K562 (cell line): ENCODE results near the gene SEBOX. TPM values are rescaled to one million over a fixed set of nuclear protein-coding genes. Genes with fewer than 3 reads are reported as not detected.

Source experiments
- ATAC-seq: fragments of 200-7000 bp; cut with Tn5 transposase; 3 replicates; pipeline ENCODE4 v1.9.1; 2020; ENCODE audit warnings: moderate library complexity
- BruUV-seq: library from RNA; stranded (reverse); fragments of 400-500 nt; replicated peaks from 2 replicates; lab custom pipeline; 2021; lab: Mats Ljungman, UMichigan
- CTCF ChIA-PET: fragments of 300-600 bp; formaldehyde crosslinking; extraction: SDS; loops from one replicate; lab custom pipeline; 2021; ENCODE audit warnings: low intra/inter-chr PET ratio; lab: Yijun Ruan, JAX
- POLR2A ChIA-PET: fragments of 300-600, 350-650 bp; sonication (Branson Sonifier 250); formaldehyde crosslinking; extraction: SDS; loops from one replicate; lab custom pipeline; 2021; ENCODE audit warnings: antibody characterized with exemption, inconsistent platforms; lab: Yijun Ruan, JAX
- DNase-seq, 4 experiments: peaks; one replicate each; pipeline versions ENCODE4 v3.0.0 to v3.0.0-alpha.2; 2011 to 2018; ENCODE audit warnings: low spot score in 3 of 4, mixed read lengths in 3 of 4; ENCODE audit errors: extremely low read depth in 1 of 4
- FAIRE-seq: peaks from 2 replicates; lab custom pipeline; 2011; peaks lifted over from hg19 to GRCh38; lab: Jason Lieb, UNC
- H2AFZ ChIP-seq: 2 replicates; pipeline ENCODE4 v1.6.0; 2011; ENCODE audit warnings: low read depth, low read length, control low read depth, inconsistent platforms
- H3K27ac ChIP-seq: fragments of 200-600 bp; 3 replicates; pipeline ENCODE4 v1.8.0; 2011; ENCODE audit warnings: low read depth, mild to moderate bottlenecking, control low read depth, inconsistent platforms, low read length, moderate library complexity, mixed read lengths; ENCODE audit errors: extremely low read depth
- H3K27me3 ChIP-seq, 2 experiments: fragments of 300-600 bp in 1 of 2; 2 replicates in 1 of 2; 3 replicates in 1 of 2; pipeline versions ENCODE4 v1.6.0 to v1.8.0; 2011; ENCODE audit warnings: inconsistent platforms in 2 of 2, low read length in 2 of 2, mild to moderate bottlenecking in 1 of 2, mixed read lengths in 1 of 2, moderate library complexity in 1 of 2; ENCODE audit not compliant: control insufficient read depth in 2 of 2, insufficient read depth in 2 of 2
- H3K36me3 ChIP-seq: fragments of 300-600 bp; 3 replicates; pipeline ENCODE4 v1.8.0; 2011; ENCODE audit warnings: mild to moderate bottlenecking, low read length, inconsistent platforms; ENCODE audit not compliant: control insufficient read depth, insufficient read depth
- H3K4me1 ChIP-seq, 2 experiments: fragments of 200-600 bp in 1 of 2; replicated peaks in 1 of 2; 2 replicates in 1 of 2; 3 replicates in 1 of 2; pipeline versions ENCODE4 v1.5.1 to v1.8.0; 2011; ENCODE audit warnings: inconsistent platforms in 2 of 2, low read length in 2 of 2, mild to moderate bottlenecking in 1 of 2, mixed read lengths in 1 of 2, moderate library complexity in 1 of 2; ENCODE audit not compliant: control insufficient read depth in 2 of 2, insufficient read depth in 2 of 2
- H3K4me2 ChIP-seq: 2 replicates; pipeline ENCODE4 v1.6.1; 2011; ENCODE audit warnings: low read length, control low read depth, inconsistent platforms, mixed read lengths; ENCODE audit not compliant: insufficient read depth
- H3K4me3 ChIP-seq: fragments of 200-600 bp; sonication (generic), shearing (Covaris generic); 2 replicates; pipeline ENCODE4 v1.5.1; 2016; ENCODE audit warnings: control low read depth, inconsistent platforms
- H3K79me2 ChIP-seq: fragments of 200-600 bp; 3 replicates; pipeline ENCODE4 v1.8.0; 2011; ENCODE audit warnings: low read length, inconsistent platforms; ENCODE audit not compliant: control insufficient read depth, insufficient read depth
- H3K9ac ChIP-seq, 2 experiments: 2 replicates each; pipeline versions ENCODE4 v1.6.0 to v1.6.1; 2011; ENCODE audit warnings: low read depth in 2 of 2, low read length in 2 of 2, control low read depth in 1 of 2, inconsistent platforms in 1 of 2, mild to moderate bottlenecking in 1 of 2, mixed read lengths in 1 of 2; ENCODE audit not compliant: insufficient read depth in 1 of 2
- H3K9me1 ChIP-seq: one replicate; pipeline ENCODE4 v1.6.0; 2011; ENCODE audit warnings: inconsistent platforms, mild to moderate bottlenecking, low read length, moderate library complexity; ENCODE audit not compliant: control insufficient read depth, insufficient read depth
- H3K9me3 ChIP-seq: replicated peaks from 2 replicates; pipeline ENCODE4 v1.5.1; 2011; ENCODE audit warnings: low read depth, low read length, inconsistent platforms; ENCODE audit not compliant: control insufficient read depth, insufficient read depth
- H4K20me1 ChIP-seq: replicated peaks from 2 replicates; pipeline ENCODE4 v1.6.1; 2011; ENCODE audit warnings: low read length, inconsistent platforms, mixed read lengths; ENCODE audit not compliant: control insufficient read depth, insufficient read depth
- FOS ChIP-seq: IDR thresholded peaks from 3 replicates; pipeline ENCODE4 v1.6.1; 2011; ENCODE audit not compliant: insufficient read length; ENCODE audit errors: extremely low read depth
- HMG20B ChIP-seq: fragments of 250-450 bp; sonication (Bioruptor Pico); IDR thresholded peaks from 2 replicates; pipeline ENCODE4 v1.5.0; 2021; ENCODE audit warnings: mild to moderate bottlenecking
- JUND ChIP-seq, 2 experiments: IDR thresholded peaks; 2 replicates in 1 of 2; 3 replicates in 1 of 2; pipeline ENCODE4 v1.6.1; 2011; ENCODE audit warnings: borderline replicate concordance in 2 of 2, low read depth in 2 of 2, low read length in 2 of 2, improper control_type of control experiment in 1 of 2, missing biosample characterization in 1 of 2, missing genetic modification characterization in 1 of 2, missing genetic modification reagents in 1 of 2
- KDM5B ChIP-seq: fragments of 200-600 bp; sonication (generic); IDR thresholded peaks from 2 replicates; pipeline ENCODE4 v1.6.1; 2012; ENCODE audit warnings: low read depth, mild to moderate bottlenecking, moderate library complexity, low read length, control low read depth, inconsistent platforms; ENCODE audit not compliant: insufficient replicate concordance
- MTA1 ChIP-seq: fragments of 450-650 bp; IDR thresholded peaks from 2 replicates; pipeline ENCODE4 v1.6.1; 2017; ENCODE audit warnings: borderline replicate concordance
- PYGO2 ChIP-seq: fragments of 450-650 bp; IDR thresholded peaks from 2 replicates; pipeline ENCODE4 v1.6.1; 2016; ENCODE audit warnings: mild to moderate bottlenecking, missing genetic modification characterization, moderate library complexity, missing compliant biosample characterization
- ZBTB17 ChIP-seq: fragments of 450-650 bp; formaldehyde crosslinking; IDR thresholded peaks from 2 replicates; pipeline ENCODE4 v1.4.0; 2020; ENCODE audit warnings: mild to moderate bottlenecking
- ZNF717 ChIP-seq: fragments of 250-450 bp; sonication (Bioruptor Pico); IDR thresholded peaks from 2 replicates; pipeline ENCODE4 v1.5.0; 2021
- WGBS: fragments of 100-300 bp; shearing (Covaris generic); methylation state at CpG from one replicate; pipeline ENCODE4 v1.1.6; 2016; ENCODE audit warnings: low coverage, mixed read lengths; ENCODE audit not compliant: insufficient coverage; ENCODE audit errors: missing lambda C conversion rate; 5-methylcytosine and 5-hydroxymethylcytosine counted together
- in situ Hi-C: fragments of 300-500 bp; cut with MboI; formaldehyde crosslinking; loops from 4 replicates; pipeline ENCODE4 v1.15.0; 2018; ENCODE audit warnings: inconsistent platforms, mixed read lengths
- intact Hi-C: fragments of 100-400 bp; cut with micrococcal nuclease; formaldehyde crosslinking; loops from 2 replicates; pipeline ENCODE4 v1.14.2; 2022
- polyA plus RNA-seq, 8 experiments: library from polyadenylated mRNA; depleted of rRNA in 4 of 8; stranded (reverse) in 5 of 8; unstranded in 3 of 8; fragments of >200 nt; fragmentation: Nextera tagmentation in 2 of 8; fragmentation: Illumina TruSeq in 1 of 8; extraction: Ambion mirVana in 2 of 8; extraction: Trizol in 1 of 8; gene quantifications; 2 replicates each; pipeline versions ENCODE4 v1.2.1 to v1.2.3, GENCODE V29; 2011 to 2014; ENCODE audit warnings: inconsistent platforms in 1 of 8, missing spikeins in 1 of 8
- total RNA-seq, 7 experiments: library from RNA; depleted of rRNA in 6 of 7; stranded (reverse); fragments of >200 nt in 6 of 7; fragmentation: Illumina TruSeq in 2 of 7; extraction: Trizol in 2 of 7; gene quantifications; 2 replicates each; pipeline versions ENCODE4 v1.2.1 to v1.2.3, GENCODE V29; 2011 to 2021; ENCODE audit warnings: low replicate concordance in 1 of 7
- TF ChIP-seq, protein P1 (sequence below): fragments of 250-450 bp; sonication (Bioruptor Pico); IDR thresholded peaks from 2 replicates; pipeline ENCODE4 v1.5.0; 2021; ENCODE audit warnings: mild to moderate bottlenecking, borderline replicate concordance
- TF ChIP-seq, protein P2 (sequence below): fragments of 450-650 bp; IDR thresholded peaks from 2 replicates; pipeline ENCODE4 v1.6.1; 2016; ENCODE audit warnings: low read depth

SEBOX gene
- total and polyA plus RNA-seq, 9 of the 15 experiments (the other 6 are each of a cell fraction or from before 2014, with no cell fraction given), result not detected

DNA sequence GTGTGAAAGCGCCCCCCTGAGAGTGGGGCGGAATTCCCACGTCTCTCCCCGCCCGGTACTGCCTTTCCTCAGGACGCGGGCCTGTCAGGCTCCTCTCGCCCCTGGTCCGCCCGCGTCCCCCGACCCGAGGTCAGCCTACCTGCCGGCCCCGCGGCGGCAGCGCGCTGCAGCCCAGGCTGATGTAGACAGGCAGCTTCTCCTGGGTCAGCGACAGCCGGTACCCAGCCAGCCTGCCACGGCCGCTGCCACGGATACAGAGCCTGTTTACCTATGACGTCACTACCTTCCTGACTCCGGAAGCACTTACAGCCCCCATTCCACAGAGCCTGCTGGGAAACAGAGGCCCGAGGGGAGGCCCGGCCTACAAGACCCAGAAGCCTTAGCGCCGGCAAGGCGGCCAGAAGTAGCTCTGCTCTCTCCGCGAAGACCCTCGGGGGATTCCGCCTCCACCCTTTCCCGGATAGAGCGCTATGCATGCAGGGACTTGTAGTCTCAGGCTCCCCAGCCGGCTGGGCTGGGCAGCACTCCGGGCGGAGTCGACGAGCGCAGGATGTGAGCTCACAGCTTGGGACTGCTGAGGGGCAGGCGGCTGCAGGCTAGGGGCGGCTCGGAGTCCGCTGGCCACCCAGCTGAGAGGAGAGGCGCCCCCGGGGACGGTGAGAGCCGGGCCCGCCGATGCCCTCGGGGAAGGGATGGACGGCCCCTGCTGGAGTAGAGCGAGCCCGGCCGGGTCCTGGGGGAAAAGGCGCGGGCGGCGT, 29.6 kb downstream of the SEBOX start, which contains the start of the genes IFT20 and TNFAIP1:
IFT20 (minus strand) TSS at position 272 of the 758 bp plus-strand sequence. CDS start 3,487 bp downstream, outside the sequence.
TNFAIP1 (plus strand) TSS at position 561 of the 758 bp plus-strand sequence. CDS start 3,761 bp downstream, outside the sequence.
- H3K4me2 ChIP-seq, result peak within 1 kb of the TSS; percentile 98
- CTCF ChIA-PET, result no interaction called here
- H3K36me3 ChIP-seq, result peaks cover 23% of the 10 kb centered on the region; the same call in 2 of the 3 replicates
- H3K27ac ChIP-seq, result peak within 1 kb of the TSS; percentile 65
- peaks cover 14% of the 10 kb centered on the region for H4K20me1 ChIP-seq
- H3K4me3 ChIP-seq, result peak within 1 kb of the TSS; percentile 95
- peak within 1 kb of the TSS; percentile 75 to 92 for H3K9ac ChIP-seq
- H3K4me1 ChIP-seq, result peaks cover 19 to 20% of the 10 kb centered on the region in 2 experiments; a peak in 4 of 5 replicates
- ATAC-seq (peak; percentile 98), FAIRE-seq (peak; percentile 100), DNase-seq (peak; percentile 91 to 99 (median 94))
- no TSS peak for BruUV-seq
- H2AFZ ChIP-seq, result peak within 1 kb of the TSS; percentile 88
- no peaks in the 10 kb centered on the region for H3K27me3 ChIP-seq
- 1% methylated on average over 53 of the region's 62 CpGs for WGBS
- in situ Hi-C loops, result no loop called here
- peaks cover 33% of the 10 kb centered on the region for H3K79me2 ChIP-seq
- intact Hi-C loops, result loop anchor here (2.0 kb wide), 1 partner anchor 17 kb away; the partner anchor contains the start of gene TMEM97
- no peaks in the 10 kb centered on the region for H3K9me1 ChIP-seq
- no peaks in the 10 kb centered on the region for H3K9me3 ChIP-seq
- POLR2A ChIA-PET, result interaction anchor here (0.7 to 6.5 kb wide), 16 partner anchors 8 to 129 kb away, joined by 3 to 62 read pairs (median 5); partner anchors contain the start of genes POLDIP2, SARM1 and TMEM97
- TF ChIP-seq, protein P1, sequence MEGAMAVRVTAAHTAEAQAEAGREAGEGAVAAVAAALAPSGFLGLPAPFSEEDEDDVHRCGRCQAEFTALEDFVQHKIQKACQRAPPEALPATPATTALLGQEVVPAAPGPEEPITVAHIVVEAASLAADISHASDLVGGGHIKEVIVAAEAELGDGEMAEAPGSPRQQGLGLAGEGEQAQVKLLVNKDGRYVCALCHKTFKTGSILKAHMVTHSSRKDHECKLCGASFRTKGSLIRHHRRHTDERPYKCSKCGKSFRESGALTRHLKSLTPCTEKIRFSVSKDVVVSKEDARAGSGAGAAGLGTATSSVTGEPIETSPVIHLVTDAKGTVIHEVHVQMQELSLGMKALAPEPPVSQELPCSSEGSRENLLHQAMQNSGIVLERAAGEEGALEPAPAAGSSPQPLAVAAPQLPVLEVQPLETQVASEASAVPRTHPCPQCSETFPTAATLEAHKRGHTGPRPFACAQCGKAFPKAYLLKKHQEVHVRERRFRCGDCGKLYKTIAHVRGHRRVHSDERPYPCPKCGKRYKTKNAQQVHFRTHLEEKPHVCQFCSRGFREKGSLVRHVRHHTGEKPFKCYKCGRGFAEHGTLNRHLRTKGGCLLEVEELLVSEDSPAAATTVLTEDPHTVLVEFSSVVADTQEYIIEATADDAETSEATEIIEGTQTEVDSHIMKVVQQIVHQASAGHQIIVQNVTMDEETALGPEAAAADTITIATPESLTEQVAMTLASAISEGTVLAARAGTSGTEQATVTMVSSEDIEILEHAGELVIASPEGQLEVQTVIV (CRISPR knock-in tag), result no peak
- TF ChIP-seq ZBTB17 (peak; percentile 86), JUND (IDR thresholded peaks at IDR 0.05; ENCODE audit: borderline replicate concordance, low read depth, low read length) (peak; percentile 100), JUND (tag; IDR thresholded peaks at IDR 0.05; ENCODE audit: borderline replicate concordance, low read depth, low read length) (peak; percentile 99), FOS (no peak), ZNF717 (CRISPR knock-in tag) (no peak), MTA1 (peak; percentile 40; the same call in 1 of the 2 replicates), PYGO2 (tag) (no peak), HMG20B (no peak), KDM5B (peak; percentile 48)
- TF ChIP-seq, protein P2, sequence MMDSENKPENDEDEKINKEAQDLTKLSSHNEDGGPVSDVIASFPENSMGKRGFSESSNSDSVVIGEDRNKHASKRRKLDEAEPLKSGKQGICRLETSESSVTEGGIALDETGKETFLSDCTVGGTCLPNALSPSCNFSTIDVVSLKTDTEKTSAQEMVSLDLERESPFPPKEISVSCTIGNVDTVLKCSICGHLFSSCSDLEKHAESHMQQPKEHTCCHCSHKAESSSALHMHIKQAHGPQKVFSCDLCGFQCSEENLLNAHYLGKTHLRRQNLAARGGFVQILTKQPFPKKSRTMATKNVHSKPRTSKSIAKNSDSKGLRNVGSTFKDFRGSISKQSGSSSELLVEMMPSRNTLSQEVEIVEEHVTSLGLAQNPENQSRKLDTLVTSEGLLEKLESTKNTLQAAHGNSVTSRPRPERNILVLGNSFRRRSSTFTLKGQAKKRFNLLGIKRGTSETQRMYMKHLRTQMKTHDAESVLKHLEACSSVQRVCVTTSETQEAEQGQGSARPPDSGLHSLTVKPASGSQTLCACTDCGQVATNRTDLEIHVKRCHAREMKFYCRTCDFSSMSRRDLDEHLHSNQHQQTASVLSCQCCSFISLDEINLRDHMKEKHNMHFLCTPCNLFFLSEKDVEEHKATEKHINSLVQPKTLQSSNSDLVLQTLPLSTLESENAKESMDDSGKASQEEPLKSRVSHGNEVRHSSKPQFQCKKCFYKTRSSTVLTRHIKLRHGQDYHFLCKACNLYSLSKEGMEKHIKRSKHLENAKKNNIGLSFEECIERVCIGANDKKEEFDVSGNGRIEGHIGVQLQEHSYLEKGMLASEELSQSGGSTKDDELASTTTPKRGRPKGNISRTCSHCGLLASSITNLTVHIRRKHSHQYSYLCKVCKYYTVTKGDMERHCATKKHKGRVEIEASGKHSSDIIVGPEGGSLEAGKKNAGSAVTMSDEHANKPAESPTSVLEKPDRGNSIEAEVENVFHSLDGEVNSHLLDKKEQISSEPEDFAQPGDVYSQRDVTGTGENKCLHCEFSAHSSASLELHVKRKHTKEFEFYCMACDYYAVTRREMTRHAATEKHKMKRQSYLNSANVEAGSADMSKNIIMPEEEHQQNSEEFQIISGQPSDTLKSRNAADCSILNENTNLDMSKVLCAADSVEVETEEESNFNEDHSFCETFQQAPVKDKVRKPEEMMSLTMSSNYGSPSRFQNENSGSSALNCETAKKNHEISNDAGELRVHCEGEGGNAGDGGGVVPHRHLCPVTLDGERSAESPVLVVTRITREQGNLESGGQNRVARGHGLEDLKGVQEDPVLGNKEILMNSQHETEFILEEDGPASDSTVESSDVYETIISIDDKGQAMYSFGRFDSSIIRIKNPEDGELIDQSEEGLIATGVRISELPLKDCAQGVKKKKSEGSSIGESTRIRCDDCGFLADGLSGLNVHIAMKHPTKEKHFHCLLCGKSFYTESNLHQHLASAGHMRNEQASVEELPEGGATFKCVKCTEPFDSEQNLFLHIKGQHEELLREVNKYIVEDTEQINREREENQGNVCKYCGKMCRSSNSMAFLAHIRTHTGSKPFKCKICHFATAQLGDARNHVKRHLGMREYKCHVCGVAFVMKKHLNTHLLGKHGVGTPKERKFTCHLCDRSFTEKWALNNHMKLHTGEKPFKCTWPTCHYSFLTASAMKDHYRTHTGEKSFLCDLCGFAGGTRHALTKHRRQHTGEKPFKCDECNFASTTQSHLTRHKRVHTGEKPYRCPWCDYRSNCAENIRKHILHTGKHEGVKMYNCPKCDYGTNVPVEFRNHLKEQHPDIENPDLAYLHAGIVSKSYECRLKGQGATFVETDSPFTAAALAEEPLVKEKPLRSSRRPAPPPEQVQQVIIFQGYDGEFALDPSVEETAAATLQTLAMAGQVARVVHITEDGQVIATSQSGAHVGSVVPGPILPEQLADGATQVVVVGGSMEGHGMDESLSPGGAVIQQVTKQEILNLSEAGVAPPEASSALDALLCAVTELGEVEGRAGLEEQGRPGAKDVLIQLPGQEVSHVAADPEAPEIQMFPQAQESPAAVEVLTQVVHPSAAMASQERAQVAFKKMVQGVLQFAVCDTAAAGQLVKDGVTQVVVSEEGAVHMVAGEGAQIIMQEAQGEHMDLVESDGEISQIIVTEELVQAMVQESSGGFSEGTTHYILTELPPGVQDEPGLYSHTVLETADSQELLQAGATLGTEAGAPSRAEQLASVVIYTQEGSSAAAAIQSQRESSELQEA, result no peak
